Mucosa of stomach (tissue), 1 donor: ENCODE results near the gene PKD1L1.

ENCODE experiments used
- H3K27me3 ChIP-seq: one replicate; pipeline ENCODE4 v1.7.0; 2013; ENCODE audit warnings: mild to moderate bottlenecking, low read length; ENCODE audit not compliant: control insufficient read depth, insufficient read depth
- H3K36me3 ChIP-seq: one replicate; pipeline ENCODE4 v1.7.0; 2013; ENCODE audit warnings: low read length; ENCODE audit not compliant: control insufficient read depth, insufficient read depth
- H3K4me1 ChIP-seq: one replicate; pipeline ENCODE4 v1.7.0; 2013; ENCODE audit warnings: mild to moderate bottlenecking, low read length; ENCODE audit not compliant: control insufficient read depth, insufficient read depth
- H3K4me3 ChIP-seq: one replicate; pipeline ENCODE4 v1.7.0; 2013; ENCODE audit warnings: low read length
- H3K9ac ChIP-seq: one replicate; pipeline ENCODE4 v1.7.0; 2013; ENCODE audit warnings: mild to moderate bottlenecking, low read length, moderate library complexity
- H3K9me3 ChIP-seq: one replicate; pipeline ENCODE4 v1.7.0; 2013; ENCODE audit warnings: mild to moderate bottlenecking, low read length, moderate library complexity; ENCODE audit not compliant: control insufficient read depth
- donor health status: Pancreatic carcinoma.

The PKD1L1 gene

DNA sequence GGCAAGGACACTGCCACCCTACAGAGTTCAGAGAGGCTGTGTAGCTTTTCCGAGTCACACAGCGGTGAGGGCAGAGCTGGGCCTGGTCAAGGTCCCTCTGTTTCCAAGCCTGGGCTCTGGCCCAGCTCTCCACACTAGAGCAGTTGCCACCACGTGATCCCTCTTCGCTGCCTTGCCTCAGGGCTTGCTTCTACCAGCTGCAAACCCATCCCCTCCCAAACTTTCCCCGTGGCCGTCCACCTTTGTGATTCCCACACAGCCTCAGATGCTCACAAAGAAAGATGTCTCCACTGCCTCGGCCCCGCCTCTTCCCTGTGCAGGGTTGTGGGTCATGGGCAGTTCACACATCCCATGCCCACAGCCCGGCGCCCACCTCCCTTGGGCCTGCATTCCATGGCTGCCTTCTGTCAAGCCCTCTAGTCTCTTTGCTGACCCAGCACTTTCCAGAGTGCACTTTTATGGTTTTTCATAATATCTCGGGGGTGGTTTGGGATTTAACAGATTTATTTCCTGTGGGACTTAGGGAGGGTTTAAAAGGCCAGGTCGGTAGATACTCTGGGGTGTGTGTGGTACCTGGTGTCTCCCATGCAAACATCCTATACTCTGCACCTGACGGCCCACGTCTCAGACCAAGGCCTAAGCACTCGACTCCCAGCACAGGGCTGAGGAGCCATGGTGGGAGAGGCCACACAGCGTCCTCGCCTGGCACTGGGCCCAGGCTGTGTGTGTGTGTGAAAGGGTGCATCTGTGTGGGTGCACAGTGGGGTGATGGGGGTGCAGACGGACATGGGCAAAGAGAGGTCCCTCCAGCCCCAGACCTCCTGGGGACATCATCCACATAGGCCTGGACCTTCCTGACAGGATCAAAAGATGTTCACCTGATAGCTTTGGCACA is 59.6 kb downstream of the PKD1L1 start:
- no peaks in the 10 kb centered on the region for H3K27me3 ChIP-seq
- H3K9ac ChIP-seq, result no peak overlapping the region
- no peak overlapping the region for H3K4me3 ChIP-seq
- H3K4me1 ChIP-seq, result no peaks in the 10 kb centered on the region
- H3K36me3 ChIP-seq, result no peaks in the 10 kb centered on the region
- no peaks in the 10 kb centered on the region for H3K9me3 ChIP-seq

DNA sequence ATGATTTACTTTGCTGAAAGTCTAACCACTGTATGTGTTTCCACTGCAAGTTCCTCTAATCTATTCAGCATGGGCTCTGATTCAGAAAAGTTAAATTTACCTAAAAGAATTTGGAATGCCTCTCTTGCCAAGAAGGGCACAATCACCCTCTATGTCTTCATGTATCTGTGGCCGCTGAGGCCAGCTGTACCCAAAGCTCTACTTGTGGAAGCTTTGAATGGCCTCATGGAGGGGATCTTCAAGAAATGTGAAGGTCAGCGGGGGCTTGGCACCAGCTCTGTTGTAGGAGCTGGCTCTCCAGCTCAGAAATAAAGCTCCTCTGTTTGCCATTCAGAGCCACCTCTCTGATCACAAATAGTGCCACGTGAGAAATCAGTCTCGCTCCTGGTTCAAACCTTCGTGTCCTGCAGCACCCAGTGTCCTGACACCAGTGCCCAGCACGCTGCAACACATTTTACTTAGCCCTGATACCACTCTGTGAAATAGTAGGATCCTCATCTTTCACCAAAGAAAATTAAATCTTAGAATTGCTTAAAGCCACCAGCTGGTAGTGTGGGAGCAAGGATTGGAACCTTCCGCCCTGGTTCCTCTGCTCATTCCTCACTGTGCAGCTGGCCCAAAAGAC is 61.1 kb downstream of the PKD1L1 start:
- H3K36me3 ChIP-seq, result no peaks in the 10 kb centered on the region
- no peak overlapping the region for H3K9ac ChIP-seq
- H3K4me1 ChIP-seq, result no peaks in the 10 kb centered on the region
- H3K27me3 ChIP-seq, result no peaks in the 10 kb centered on the region
- no peak overlapping the region for H3K4me3 ChIP-seq
- no peaks in the 10 kb centered on the region for H3K9me3 ChIP-seq

DNA sequence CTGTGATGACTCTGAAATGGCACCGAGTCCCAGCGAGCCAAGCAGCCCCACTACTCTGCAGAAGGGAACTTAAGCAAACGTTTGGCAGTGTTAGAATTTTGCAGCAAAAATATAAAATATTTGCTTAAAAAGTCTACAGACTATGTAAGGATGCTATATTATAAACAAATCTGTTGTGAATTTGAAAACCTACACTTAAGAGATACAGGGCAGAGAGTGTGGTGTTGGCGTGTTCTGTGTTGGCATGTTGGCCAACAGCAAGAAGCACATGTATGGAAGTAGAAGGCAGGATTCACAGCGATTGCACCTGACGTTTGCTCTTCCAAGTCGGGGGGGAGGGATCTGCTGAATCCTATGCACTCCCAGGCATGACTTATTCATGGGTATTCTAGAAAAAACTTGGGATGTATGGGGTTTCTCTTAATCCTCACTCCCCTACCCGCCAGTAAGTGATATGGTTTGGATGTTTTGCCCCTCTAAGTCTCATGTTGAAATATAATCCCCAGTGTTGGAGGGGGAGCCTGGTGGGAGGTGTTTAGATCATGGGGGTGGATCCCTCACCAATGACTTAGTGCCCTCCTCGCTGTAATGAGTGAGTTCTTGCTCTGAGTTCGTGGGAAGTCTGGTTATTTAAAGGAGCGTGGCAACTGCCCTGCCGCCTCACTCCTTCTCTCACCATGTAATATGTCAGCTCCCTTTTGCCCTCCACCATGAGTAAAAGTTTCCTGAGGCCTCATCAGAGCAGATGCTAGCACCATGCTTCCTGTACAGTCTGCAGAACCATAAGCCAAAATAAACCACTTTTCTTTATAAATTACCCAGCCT is 62.1 kb downstream of the PKD1L1 start:
- no peak overlapping the region for H3K9ac ChIP-seq
- no peaks in the 10 kb centered on the region for H3K9me3 ChIP-seq
- H3K36me3 ChIP-seq, result no peaks in the 10 kb centered on the region
- no peaks in the 10 kb centered on the region for H3K27me3 ChIP-seq
- no peak overlapping the region for H3K4me3 ChIP-seq
- no peaks in the 10 kb centered on the region for H3K4me1 ChIP-seq

DNA sequence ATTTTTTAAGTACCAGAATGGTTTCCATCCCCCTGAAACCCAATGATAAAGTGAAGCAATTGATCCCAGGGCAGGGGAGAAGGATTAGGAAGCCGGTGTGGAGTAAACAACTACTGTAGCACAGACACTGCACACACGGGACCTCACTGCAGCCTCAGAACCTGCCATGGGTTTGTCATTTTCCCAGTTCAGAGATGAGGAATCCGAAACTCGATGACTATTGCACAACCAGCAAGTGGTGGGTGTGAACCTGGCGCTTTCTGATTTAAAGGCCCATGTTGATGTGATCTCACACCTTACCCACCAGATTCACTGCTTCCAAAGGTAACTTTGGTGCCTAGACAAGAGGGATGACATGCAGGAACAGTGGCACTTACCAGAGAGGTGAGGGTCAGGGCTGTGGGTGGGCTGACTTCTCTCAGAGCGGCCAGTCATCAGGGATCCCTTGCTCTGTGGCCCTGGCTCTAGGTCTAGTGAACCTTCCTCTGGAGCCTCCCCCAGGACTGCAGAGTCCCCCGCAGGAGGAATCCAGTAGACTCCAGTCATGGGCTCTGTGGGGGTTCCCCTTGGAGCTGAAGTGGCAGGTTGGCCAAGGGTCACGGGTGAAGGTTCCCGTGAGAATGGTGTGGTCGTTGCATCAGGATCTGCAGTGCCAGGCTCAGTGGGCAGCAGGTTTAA is 62.8 kb downstream of the PKD1L1 start:
- H3K4me3 ChIP-seq, result no peak overlapping the region
- no peaks in the 10 kb centered on the region for H3K27me3 ChIP-seq
- no peaks in the 10 kb centered on the region for H3K9me3 ChIP-seq
- no peaks in the 10 kb centered on the region for H3K36me3 ChIP-seq
- H3K4me1 ChIP-seq, result no peaks in the 10 kb centered on the region
- no peak overlapping the region for H3K9ac ChIP-seq

GRCh38 chr7:47884675-47885074 is 63.6 kb downstream of the PKD1L1 start:
- Histone ChIP-seq H3K9ac (no peak overlapping the region), H3K36me3 (no peaks in the 10 kb centered on the region), H3K27me3 (no peaks in the 10 kb centered on the region)

GRCh38 chr7:47882635-47883034 is 65.6 kb downstream of the PKD1L1 start:
- no peak overlapping the region for H3K9ac ChIP-seq
- H3K36me3 ChIP-seq, result no peaks in the 10 kb centered on the region
- no peaks in the 10 kb centered on the region for H3K9me3 ChIP-seq
- no peak overlapping the region for H3K4me3 ChIP-seq
- H3K4me1 ChIP-seq, result no peaks in the 10 kb centered on the region
- H3K27me3 ChIP-seq, result no peaks in the 10 kb centered on the region

More at GRCh38 chr7:47884675-47885074, 63.6 kb downstream of the PKD1L1 start:
- Histone ChIP-seq H3K4me3 (no peak overlapping the region), H3K4me1 (no peaks in the 10 kb centered on the region), H3K9me3 (no peaks in the 10 kb centered on the region)

DNA sequence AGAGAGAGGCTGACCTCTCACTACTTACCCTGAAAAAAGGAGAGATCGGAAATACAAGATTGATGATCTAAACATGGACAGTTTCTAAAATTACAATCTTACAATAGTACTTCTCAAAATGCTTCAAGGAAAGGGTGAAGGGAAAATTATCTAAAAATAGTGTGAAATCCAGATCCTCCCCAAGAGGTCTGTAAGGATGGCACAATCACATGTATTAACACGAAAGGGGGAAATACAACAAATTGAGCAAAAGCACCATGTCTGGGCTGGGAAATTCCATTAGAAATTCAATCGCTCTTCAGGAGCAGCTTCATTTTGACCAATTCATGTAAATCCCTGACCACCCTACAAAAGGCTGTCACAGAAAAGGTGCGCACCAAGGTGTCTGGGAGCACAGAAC is 67.0 kb downstream of the PKD1L1 start:
- Histone ChIP-seq H3K9me3 (no peaks in the 10 kb centered on the region), H3K9ac (no peak overlapping the region), H3K36me3 (no peaks in the 10 kb centered on the region), H3K4me3 (no peak overlapping the region), H3K27me3 (no peaks in the 10 kb centered on the region), H3K4me1 (no peaks in the 10 kb centered on the region)

DNA sequence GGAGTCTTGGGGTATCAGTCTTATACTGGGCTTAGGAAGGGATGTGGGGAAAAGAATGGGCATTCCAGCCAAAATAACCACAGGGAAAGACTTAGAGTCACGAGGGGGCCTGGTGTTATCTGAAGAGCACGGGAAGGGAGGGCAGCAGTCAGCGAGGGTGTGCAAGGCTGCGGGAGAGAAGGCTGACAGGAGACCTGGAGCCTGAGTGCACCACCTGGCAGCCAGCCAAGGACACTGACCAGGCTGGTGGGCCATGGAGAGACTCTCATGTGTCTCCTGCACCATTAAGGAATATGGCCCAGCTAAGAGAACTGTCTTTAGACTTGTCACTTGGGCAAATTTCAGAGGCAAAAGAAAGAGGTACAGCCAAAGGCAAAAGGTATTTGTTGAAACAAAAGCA is 69.6 kb downstream of the PKD1L1 start:
- no peak overlapping the region for H3K9ac ChIP-seq
- H3K36me3 ChIP-seq, result no peaks in the 10 kb centered on the region
- H3K4me1 ChIP-seq, result no peaks in the 10 kb centered on the region
- H3K27me3 ChIP-seq, result no peaks in the 10 kb centered on the region
- H3K4me3 ChIP-seq, result no peak overlapping the region
- H3K9me3 ChIP-seq, result no peaks in the 10 kb centered on the region

GRCh38 chr7:47877336-47877735 is 70.9 kb downstream of the PKD1L1 start:
- Histone ChIP-seq H3K4me3 (no peak overlapping the region), H3K9me3 (no peaks in the 10 kb centered on the region), H3K27me3 (no peaks in the 10 kb centered on the region), H3K9ac (no peak overlapping the region), H3K36me3 (no peaks in the 10 kb centered on the region), H3K4me1 (no peaks in the 10 kb centered on the region)

GRCh38 chr7:47875998-47876744 is 72.1 kb downstream of the PKD1L1 start:
- Histone ChIP-seq H3K4me1 (no peaks in the 10 kb centered on the region), H3K36me3 (no peaks in the 10 kb centered on the region), H3K9ac (no peak overlapping the region), H3K4me3 (no peak overlapping the region), H3K27me3 (no peaks in the 10 kb centered on the region), H3K9me3 (no peaks in the 10 kb centered on the region)

DNA sequence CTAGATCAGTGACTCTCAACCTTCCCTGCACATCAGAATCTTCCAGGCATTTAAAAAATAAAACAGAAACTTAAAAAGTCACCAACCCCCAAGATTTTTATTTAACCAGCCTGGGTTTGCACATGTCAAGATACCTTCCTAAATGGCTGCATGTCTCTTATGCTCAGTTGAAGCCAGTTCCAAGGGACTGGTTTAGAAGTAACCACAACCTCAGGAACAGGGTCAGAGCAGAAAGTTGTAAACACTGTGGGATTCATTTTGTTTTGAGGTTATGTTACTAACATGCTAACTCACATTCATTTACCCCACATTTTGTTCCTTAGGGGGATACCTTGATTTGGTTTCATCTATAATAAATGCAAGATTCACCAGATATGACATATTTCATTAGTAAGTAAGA is 72.9 kb downstream of the PKD1L1 start:
- Histone ChIP-seq H3K9ac (no peak overlapping the region), H3K36me3 (no peaks in the 10 kb centered on the region), H3K4me3 (no peak overlapping the region), H3K4me1 (no peaks in the 10 kb centered on the region), H3K27me3 (no peaks in the 10 kb centered on the region), H3K9me3 (no peaks in the 10 kb centered on the region)
